ENCODE results near the gene ITPRIP.

ITPRIP gene

GRCh38 chr10:104268405-104268712, 69.9 kb downstream of the ITPRIP start:
- no peak for DNase-seq
- peak overlapping the region; percentile 94 for H3K27ac ChIP-seq (ENCODE audit: insufficient read depth, low read length, poor library complexity, severe bottlenecking)
- peaks cover 11% of the 10 kb centered on the region for H3K36me3 ChIP-seq (ENCODE audit: control insufficient read depth, insufficient read depth, low read length)
- no peaks in the 10 kb centered on the region for H3K9me3 ChIP-seq (ENCODE audit: control insufficient read depth, low read length)
- H3K4me1 ChIP-seq (ENCODE audit: control insufficient read depth, insufficient read depth, low read length, poor library complexity, severe bottlenecking): peaks cover 10% of the 10 kb centered on the region
- no peaks in the 10 kb centered on the region for H3K27me3 ChIP-seq (replicated peaks; ENCODE audit: control insufficient read depth, insufficient read depth, low read length, poor library complexity, severe bottlenecking)
- peak overlapping the region; percentile 58 for H3K4me3 ChIP-seq (ENCODE audit: insufficient read depth, low read depth, low read length, poor library complexity, severe bottlenecking)

DNA sequence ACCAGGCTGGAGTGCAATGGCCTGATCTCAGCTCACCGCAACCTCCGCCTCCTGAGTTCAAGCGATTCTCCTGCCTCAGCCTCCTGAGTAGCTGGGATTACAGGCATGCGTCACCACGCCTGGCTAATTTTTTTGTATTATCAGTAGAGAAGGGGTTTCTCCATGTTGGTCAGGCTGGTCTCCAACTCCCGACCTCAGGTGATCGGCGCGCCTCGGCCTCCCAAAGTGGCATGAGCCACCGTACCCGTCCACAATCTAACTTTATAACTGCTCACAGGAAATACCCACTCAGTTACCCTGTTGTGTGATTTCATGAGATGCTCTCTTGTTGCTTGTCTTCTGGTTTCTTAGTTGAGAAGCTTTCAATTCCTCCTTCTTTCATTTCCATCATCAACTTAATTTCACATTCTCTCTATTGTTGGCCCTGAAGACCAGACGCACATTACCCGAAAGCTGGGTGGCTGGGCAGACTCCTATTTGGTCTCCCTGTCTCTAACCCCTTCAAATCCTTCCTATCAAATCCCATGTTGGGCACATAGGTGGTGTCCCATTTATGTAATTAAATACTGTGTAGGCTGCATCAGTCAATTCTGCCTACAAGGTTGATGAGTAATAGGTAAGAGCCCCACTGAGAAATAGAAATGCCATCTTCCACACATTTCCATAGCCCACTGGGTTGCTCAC, 70.4 kb downstream of the ITPRIP start:
- DNase-seq: no peak
- H3K4me1 ChIP-seq (ENCODE audit: control insufficient read depth, insufficient read depth, low read length, poor library complexity, severe bottlenecking): peaks cover 10% of the 10 kb centered on the region
- H3K27ac ChIP-seq (ENCODE audit: insufficient read depth, low read length, poor library complexity, severe bottlenecking): peak overlapping the region; percentile 94
- H3K9me3 ChIP-seq (ENCODE audit: control insufficient read depth, low read length): no peaks in the 10 kb centered on the region
- peaks cover 11% of the 10 kb centered on the region for H3K36me3 ChIP-seq (ENCODE audit: control insufficient read depth, insufficient read depth, low read length)
- peak overlapping the region; percentile 58 for H3K4me3 ChIP-seq (ENCODE audit: insufficient read depth, low read depth, low read length, poor library complexity, severe bottlenecking)
- H3K27me3 ChIP-seq (replicated peaks; ENCODE audit: control insufficient read depth, insufficient read depth, low read length, poor library complexity, severe bottlenecking): no peaks in the 10 kb centered on the region

GRCh38 chr10:104264783-104265182, 73.5 kb downstream of the ITPRIP start:
- Histone ChIP-seq H3K27me3 (replicated peaks; ENCODE audit: control insufficient read depth, insufficient read depth, low read length, poor library complexity, severe bottlenecking) (no peaks in the 10 kb centered on the region), H3K36me3 (ENCODE audit: control insufficient read depth, insufficient read depth, low read length) (peaks cover 30% of the 10 kb centered on the region), H3K4me3 (ENCODE audit: insufficient read depth, low read depth, low read length, poor library complexity, severe bottlenecking) (no peak overlapping the region), H3K9me3 (ENCODE audit: control insufficient read depth, low read length) (no peaks in the 10 kb centered on the region), H3K4me1 (ENCODE audit: control insufficient read depth, insufficient read depth, low read length, poor library complexity, severe bottlenecking) (peaks cover 23% of the 10 kb centered on the region), H3K27ac (ENCODE audit: insufficient read depth, low read length, poor library complexity, severe bottlenecking) (no peak overlapping the region)
- DNase-seq: no peak

- DNase-seq: no peak
- Histone ChIP-seq H3K27ac (ENCODE audit: insufficient read depth, low read length, poor library complexity, severe bottlenecking) (peak overlapping the region; percentile 42), H3K27me3 (replicated peaks; ENCODE audit: control insufficient read depth, insufficient read depth, low read length, poor library complexity, severe bottlenecking) (no peaks in the 10 kb centered on the region), H3K36me3 (ENCODE audit: control insufficient read depth, insufficient read depth, low read length) (peaks cover 44% of the 10 kb centered on the region), H3K9me3 (ENCODE audit: control insufficient read depth, low read length) (no peaks in the 10 kb centered on the region), H3K4me3 (ENCODE audit: insufficient read depth, low read depth, low read length, poor library complexity, severe bottlenecking) (no peak overlapping the region), H3K4me1 (ENCODE audit: control insufficient read depth, insufficient read depth, low read length, poor library complexity, severe bottlenecking) (peaks cover 13% of the 10 kb centered on the region)
These were observed 76.2 kb downstream of the ITPRIP start for GRCh38 chr10:104262055-104262454.

GRCh38 chr10:104260775-104261115, 77.5 kb downstream of the ITPRIP start:
- H3K36me3 ChIP-seq (ENCODE audit: control insufficient read depth, insufficient read depth, low read length): peaks cover 38% of the 10 kb centered on the region
- DNase-seq: no peak
- H3K27me3 ChIP-seq (replicated peaks; ENCODE audit: control insufficient read depth, insufficient read depth, low read length, poor library complexity, severe bottlenecking): no peaks in the 10 kb centered on the region
- H3K9me3 ChIP-seq (ENCODE audit: control insufficient read depth, low read length): no peaks in the 10 kb centered on the region
- peaks cover 20% of the 10 kb centered on the region for H3K4me1 ChIP-seq (ENCODE audit: control insufficient read depth, insufficient read depth, low read length, poor library complexity, severe bottlenecking)
- H3K27ac ChIP-seq (ENCODE audit: insufficient read depth, low read length, poor library complexity, severe bottlenecking): no peak overlapping the region
- H3K4me3 ChIP-seq (ENCODE audit: insufficient read depth, low read depth, low read length, poor library complexity, severe bottlenecking): no peak overlapping the region

- Histone ChIP-seq H3K4me3 (ENCODE audit: insufficient read depth, low read depth, low read length, poor library complexity, severe bottlenecking) (no peak overlapping the region), H3K36me3 (ENCODE audit: control insufficient read depth, insufficient read depth, low read length) (peaks cover 38% of the 10 kb centered on the region), H3K27ac (ENCODE audit: insufficient read depth, low read length, poor library complexity, severe bottlenecking) (peak overlapping the region; percentile 25), H3K4me1 (ENCODE audit: control insufficient read depth, insufficient read depth, low read length, poor library complexity, severe bottlenecking) (peaks cover 21% of the 10 kb centered on the region), H3K27me3 (replicated peaks; ENCODE audit: control insufficient read depth, insufficient read depth, low read length, poor library complexity, severe bottlenecking) (no peaks in the 10 kb centered on the region), H3K9me3 (ENCODE audit: control insufficient read depth, low read length) (no peaks in the 10 kb centered on the region)
- no peak for DNase-seq
These were observed 78.1 kb downstream of the ITPRIP start for GRCh38 chr10:104259999-104260774.
